MV-4-11 (cell line): ENCODE measurements around the gene PMEL.
A peak's percentile ranks its signal among the peaks of the same experiment; 100 is the strongest.
"Not testable (repeated sequence)": the region's sequence is repeated elsewhere in the genome, so short reads cannot be mapped to it uniquely, and the experiment has no call there.

Experiments used
- DNase-seq: peaks from one replicate; lab custom pipeline; 2025; lab: John Stamatoyannopoulos, UW

The PMEL gene

GRCh38 chr12:55923648-55924047 lies 42.2 kb downstream of the PMEL start:
- peak; percentile 61 for DNase-seq

DNA sequence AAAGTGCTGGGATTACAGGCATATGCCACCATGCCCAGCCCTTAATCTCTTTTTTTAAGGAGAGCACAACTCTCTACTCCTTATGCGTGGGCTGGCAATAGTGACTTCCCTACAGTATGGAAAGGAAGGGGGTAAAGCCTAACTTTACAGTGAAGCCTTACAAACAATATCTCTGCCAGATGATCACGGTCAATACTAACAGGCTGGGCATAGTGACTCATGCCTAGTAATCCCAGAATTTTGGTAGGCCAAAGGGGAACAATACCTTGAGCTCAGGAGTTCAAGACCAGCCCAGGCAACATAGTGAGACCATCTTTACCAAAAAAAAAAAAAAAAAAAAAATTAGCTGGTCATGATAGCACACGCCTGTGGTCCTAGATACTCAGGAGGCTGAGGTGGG lies 43.7 kb downstream of the PMEL start:
- no peak for DNase-seq

DNA sequence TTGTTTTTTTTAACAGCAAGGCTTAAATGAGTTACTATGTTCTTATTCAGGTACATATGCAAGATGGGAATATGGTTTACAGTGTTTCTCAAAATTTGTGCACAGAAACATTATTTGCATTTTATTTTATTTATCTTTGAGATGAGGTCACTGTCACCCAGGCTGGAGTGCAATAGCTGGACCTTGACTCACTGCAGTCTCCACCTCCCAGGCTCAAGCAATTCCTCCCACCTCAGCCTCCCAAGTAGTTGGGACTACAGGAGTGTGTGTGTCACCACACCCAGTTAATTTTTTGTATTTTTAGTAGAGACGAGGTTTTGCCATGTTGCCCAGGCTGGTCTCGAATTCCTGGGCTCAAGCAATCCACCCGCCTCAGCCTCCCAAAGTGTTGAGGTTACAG lies 46.8 kb downstream of the PMEL start:
- not testable (repeated sequence) for DNase-seq

DNA sequence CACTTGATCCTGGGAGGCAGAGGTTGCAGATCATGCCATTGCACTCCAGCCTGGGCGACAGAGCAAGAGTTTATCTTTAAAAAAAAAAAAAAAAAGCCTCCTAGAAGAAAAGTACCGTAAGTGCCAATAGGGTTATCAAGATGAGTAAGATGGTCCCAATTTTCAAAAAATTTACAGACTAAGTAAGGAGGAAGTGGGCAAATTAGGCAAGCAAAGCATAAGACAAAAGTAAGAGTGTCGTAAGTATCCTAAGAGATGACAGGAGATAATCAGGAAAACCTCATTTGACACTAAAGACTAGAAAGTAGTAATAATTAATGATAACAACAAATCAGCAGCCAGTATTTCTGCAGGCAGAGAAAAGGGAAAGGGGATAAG lies 50.4 kb downstream of the PMEL start:
- DNase-seq = peak; percentile 78

GRCh38 chr12:55912908-55913307 lies 52.9 kb downstream of the PMEL start:
- DNase-seq = no peak

GRCh38 chr12:55909513-55909884 lies 56.3 kb downstream of the PMEL start:
- no peak for DNase-seq

DNA sequence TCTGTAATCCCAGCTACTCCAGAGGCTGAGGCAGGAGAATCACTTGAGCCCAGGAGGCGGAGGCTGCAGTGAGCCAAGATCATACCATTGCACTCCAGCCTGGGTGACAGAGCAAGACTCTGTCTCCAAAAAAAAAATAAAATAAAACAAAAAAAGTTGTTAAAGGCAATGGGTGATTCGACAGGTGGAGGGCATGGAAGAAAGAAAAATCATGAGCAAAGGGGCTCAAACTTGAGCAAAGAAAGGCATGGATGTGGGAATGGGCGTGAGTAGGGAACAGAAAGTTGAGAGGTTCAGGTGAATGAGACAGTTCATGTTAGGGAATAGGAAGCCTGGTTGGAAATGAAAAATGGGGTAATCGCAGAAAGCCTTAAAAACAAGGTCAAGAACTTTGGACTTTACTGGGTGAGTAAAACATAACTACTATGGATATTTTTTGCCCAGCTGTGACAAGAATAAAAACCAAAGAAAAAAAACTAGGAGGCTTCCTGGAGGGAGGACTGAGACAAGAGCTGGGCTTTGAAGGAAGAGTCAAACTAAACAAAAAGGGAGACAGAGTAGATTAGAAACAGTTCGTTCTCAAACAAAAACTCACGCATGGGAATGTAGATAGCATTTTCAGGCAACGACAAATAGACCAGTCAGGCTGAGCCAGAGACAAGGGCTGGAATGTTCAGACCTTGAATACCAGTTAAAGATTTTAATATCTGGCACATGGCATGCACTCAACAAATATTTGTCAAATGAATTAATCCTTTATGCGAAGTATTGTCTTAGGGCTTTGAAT lies 56.9 kb downstream of the PMEL start:
- no peak for DNase-seq

DNA sequence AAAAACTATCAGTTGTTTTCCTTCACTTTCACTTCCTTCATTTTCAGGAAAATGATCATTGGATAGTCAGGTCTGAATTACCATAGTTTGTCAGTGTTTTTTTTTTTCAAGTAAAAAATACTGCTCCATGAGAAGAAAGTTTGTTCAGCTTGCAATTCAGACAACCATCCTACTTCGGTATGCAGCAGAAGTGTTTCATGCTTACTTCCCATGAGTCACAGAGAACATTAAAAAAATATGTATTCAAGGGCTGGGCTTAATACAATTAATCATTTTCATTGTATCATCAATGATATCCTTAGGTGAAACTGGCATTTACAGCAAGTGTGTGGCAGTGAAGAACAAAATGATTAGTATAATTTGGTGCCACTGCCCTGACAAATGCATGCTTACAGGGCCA lies 59.8 kb downstream of the PMEL start:
- DNase-seq = peak; percentile 24
